Measurements from ENCODE around the gene KLK11. TPM values are rescaled to one million over a fixed set of nuclear protein-coding genes. Genes with fewer than 3 reads are reported as not detected.

Gene KLK11
- total RNA-seq, 1 donor from 2014 or later = 103 TPM

DNA sequence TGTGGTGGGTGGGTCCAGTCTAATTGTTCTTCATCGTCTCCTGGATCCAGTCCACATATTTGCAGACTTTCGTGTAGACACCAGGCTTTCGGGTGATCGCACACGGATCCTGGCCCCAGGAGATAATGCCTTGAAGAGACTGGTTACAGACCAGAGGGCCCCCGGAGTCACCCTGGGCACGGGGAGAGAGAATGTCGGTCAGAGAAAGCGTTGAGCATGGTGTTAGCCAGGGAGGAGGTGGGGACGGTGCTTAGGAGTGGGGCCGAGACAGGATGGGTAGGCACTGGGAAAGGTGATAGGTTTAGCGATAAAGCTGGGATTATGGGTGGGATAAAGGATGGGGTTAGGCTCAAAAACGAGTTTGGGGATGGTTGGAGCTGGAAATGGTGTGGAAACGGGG is 3.9 kb downstream of the KLK11 start:
- H3K27ac ChIP-seq = no peak overlapping the region
- intact Hi-C loops (cut with DNase I) = no loop called here
- TF ChIP-seq POLR2AphosphoS5 (IDR thresholded peaks at IDR 0.05; ENCODE audit: insufficient read depth in 1 of 2, low read depth in 1 of 2) (no peak), POLR2A (IDR thresholded peaks at IDR 0.05) (no peak)
- TF ChIP-seq, protein P1, sequence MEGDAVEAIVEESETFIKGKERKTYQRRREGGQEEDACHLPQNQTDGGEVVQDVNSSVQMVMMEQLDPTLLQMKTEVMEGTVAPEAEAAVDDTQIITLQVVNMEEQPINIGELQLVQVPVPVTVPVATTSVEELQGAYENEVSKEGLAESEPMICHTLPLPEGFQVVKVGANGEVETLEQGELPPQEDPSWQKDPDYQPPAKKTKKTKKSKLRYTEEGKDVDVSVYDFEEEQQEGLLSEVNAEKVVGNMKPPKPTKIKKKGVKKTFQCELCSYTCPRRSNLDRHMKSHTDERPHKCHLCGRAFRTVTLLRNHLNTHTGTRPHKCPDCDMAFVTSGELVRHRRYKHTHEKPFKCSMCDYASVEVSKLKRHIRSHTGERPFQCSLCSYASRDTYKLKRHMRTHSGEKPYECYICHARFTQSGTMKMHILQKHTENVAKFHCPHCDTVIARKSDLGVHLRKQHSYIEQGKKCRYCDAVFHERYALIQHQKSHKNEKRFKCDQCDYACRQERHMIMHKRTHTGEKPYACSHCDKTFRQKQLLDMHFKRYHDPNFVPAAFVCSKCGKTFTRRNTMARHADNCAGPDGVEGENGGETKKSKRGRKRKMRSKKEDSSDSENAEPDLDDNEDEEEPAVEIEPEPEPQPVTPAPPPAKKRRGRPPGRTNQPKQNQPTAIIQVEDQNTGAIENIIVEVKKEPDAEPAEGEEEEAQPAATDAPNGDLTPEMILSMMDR (IDR thresholded peaks at IDR 0.05) = no peak
- no peak overlapping the region for H3K4me3 ChIP-seq
- no peaks in the 10 kb centered on the region for H3K9me3 ChIP-seq
- no peak for DNase-seq (ENCODE audit: extremely low spot score in 2 of 2)
- no peaks in the 10 kb centered on the region for H3K36me3 ChIP-seq
- H3K27me3 ChIP-seq = no peaks in the 10 kb centered on the region
- H3K4me1 ChIP-seq = peaks cover 21% of the 10 kb centered on the region

DNA sequence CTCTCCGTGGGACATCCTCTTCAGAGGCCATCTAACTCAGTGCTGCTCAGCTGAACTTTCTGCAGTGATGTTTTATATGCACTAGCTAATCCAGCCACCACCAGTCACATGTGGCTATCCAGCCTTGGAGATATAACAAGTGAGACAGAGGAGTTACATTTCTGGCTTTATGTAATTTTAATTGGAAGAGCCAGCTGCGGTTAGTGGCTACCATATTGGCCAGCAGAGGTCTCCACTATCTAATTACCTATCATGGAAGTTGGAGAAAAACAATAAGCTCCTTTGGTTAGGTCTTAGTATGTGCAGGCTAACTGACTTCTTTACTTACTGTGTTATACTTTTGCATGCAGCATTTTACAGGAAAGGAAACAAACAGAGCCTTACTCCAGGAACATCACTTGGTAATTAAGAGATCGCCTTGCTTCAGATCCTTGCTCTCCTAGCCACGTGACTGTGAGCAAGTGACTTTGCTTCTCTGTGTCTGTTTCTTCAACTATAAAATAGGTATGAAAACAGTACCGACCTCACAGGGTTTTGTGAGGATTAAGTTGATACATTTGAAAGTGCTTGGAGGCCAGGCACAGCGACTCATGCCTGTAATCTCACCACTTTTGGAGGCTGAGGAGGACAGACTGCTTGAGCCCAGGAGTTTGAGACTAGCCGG is 5.3 kb downstream of the KLK11 start:
- H3K9me3 ChIP-seq = no peaks in the 10 kb centered on the region
- no peaks in the 10 kb centered on the region for H3K27me3 ChIP-seq
- intact Hi-C loops (cut with DNase I) = no loop called here
- H3K36me3 ChIP-seq = no peaks in the 10 kb centered on the region
- H3K27ac ChIP-seq = peak overlapping the region; percentile 84
- DNase-seq (ENCODE audit: extremely low spot score in 2 of 2) = no peak
- H3K4me1 ChIP-seq = peaks cover 21% of the 10 kb centered on the region
- TF ChIP-seq, protein P1 (IDR thresholded peaks at IDR 0.05) = peak in 1 of 3 experiments; percentile 53
- peak in 1 of 2 donors; percentile 57 for TF ChIP-seq POLR2AphosphoS5 (IDR thresholded peaks at IDR 0.05; ENCODE audit: insufficient read depth in 1 of 2, low read depth in 1 of 2)
- no peak for TF ChIP-seq POLR2A (IDR thresholded peaks at IDR 0.05)
- no peak overlapping the region for H3K4me3 ChIP-seq

DNA sequence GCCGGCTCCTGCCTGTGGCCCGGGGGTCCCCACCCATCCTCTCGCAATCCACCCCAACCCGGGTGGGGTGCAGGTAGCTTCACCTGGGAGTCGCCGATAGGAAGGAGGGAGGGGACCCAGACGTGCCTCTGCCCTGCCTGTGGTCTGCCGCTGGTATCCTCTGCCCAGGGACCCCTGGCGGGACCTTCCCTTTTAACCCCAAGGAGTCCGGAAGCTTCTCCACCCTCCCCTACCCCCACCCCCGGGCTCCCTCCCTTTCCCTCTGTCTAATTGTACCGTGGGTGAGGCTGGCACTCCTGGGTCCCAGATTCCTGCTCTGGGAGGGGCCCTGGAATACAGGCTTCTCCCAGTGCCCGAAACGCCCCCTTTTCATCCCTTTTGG is 6.9 kb downstream of the KLK11 start, which contains the start of gene KLK10:
TSS of gene KLK10 (minus strand) at position 166 of the 382 bp plus-strand sequence. CDS start 579 bp downstream, outside the sequence.
- peak within 1 kb of the TSS; percentile 84 for H3K27ac ChIP-seq
- no peaks in the 10 kb centered on the region for H3K9me3 ChIP-seq
- TF ChIP-seq, protein P1 (IDR thresholded peaks at IDR 0.05) = no peak
- TF ChIP-seq POLR2AphosphoS5 (IDR thresholded peaks at IDR 0.05; ENCODE audit: insufficient read depth in 1 of 2, low read depth in 1 of 2) = no peak
- no peak for TF ChIP-seq POLR2A (IDR thresholded peaks at IDR 0.05)
- H3K27me3 ChIP-seq = no peaks in the 10 kb centered on the region
- intact Hi-C loops (cut with DNase I) = no loop called here
- peak within 1 kb of the TSS; percentile 39 to 48 for H3K4me3 ChIP-seq
- H3K36me3 ChIP-seq = no peaks in the 10 kb centered on the region
- DNase-seq (ENCODE audit: extremely low spot score in 2 of 2) = no peak
- peaks cover 17% of the 10 kb centered on the region for H3K4me1 ChIP-seq

DNA sequence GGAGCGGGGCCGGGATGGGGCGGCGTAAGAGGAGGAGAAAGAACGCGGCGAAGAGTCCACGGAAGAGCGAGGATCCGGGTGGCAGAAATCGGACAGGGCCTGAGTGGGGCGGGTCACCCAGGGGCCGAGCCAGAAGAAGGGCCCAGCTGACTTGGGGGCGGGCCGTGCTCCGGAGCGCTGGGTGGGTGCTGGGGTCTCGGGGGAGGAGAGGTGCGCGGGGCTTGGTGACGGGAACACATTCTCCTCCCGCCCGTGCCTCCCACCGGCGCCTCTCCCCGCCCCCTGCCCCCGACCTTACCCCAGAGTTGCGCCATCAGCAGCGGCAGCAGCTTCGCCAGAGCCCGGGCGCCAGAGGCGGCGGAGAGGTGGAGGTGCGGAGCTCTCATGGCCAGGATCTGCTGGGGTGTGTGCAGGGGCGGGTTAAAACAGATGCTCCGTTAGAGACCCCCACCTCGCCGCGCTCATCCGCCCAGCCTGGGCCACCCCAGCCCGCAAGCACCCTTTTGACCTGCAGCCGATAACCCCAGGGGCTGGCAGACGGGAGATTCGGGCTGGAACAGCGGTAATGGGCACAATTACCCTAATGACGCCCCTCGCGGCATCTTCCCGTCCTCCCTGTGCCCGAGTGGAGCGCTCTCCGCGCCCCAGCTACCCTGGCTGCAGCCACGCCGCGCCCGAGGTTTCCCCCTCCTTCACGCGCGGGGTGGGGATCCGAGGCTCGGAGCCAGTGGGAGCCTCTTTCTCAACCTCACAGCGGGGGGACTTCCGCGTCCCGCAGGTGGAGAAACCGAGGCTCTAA is 7.5 kb downstream of the KLK11 start:
- no peaks in the 10 kb centered on the region for H3K9me3 ChIP-seq
- H3K4me1 ChIP-seq = peaks cover 17% of the 10 kb centered on the region
- DNase-seq (ENCODE audit: extremely low spot score in 2 of 2) = no peak
- no peaks in the 10 kb centered on the region for H3K36me3 ChIP-seq
- H3K27me3 ChIP-seq = no peaks in the 10 kb centered on the region
- TF ChIP-seq POLR2A (IDR thresholded peaks at IDR 0.05) (no peak), POLR2AphosphoS5 (IDR thresholded peaks at IDR 0.05; ENCODE audit: insufficient read depth in 1 of 2, low read depth in 1 of 2) (peak in 1 of 2 donors; percentile 72)
- H3K4me3 ChIP-seq = peak overlapping the region; percentile 39 to 48
- intact Hi-C loops (cut with DNase I) = no loop called here
- peak overlapping the region; percentile 84 for H3K27ac ChIP-seq

DNA sequence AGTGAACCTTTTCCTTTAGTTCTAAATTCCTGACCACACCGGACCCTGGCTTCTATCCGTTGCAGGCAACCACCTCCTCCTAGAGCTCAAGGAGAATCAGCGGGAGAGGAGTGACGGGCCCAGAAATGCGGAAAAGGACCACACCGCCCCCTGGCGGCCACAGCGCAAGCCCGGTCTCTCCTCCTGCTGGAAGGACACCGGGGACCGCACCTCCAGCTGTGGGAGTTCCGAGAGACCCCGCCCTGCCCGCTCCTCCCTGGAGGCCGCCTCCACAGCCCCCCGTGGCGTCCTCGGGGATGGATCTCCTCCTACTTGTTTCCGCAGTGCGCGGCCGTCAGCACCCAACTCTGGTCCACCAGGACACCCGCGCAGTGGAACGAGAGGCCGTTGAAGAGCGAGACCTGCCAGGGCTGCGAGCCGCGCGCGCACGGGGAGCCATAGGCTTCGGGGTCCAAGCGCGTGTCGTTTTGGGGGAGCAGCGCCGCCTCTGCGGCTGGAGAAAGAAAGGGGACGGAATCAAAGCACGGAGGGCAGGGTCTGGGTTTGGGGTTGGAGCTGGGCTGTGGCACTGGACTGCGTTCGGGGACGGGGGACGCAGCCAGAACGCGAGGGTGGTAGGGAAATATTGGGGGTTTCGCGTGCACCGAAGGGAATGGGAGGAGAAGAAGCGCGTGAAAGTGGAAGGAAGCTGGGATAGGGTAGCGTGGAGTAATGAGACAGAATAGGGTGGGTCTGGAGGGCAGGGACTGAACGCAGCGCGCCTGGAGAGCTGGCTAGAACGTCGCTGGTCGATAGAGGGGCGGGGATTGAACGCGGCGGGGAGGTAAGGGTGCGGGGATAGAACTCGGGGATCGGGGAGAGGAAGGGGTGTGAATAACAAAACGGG is 9.4 kb downstream of the KLK11 start:
- H3K4me3 ChIP-seq = peak overlapping the region; percentile 45 to 46
- H3K36me3 ChIP-seq = no peaks in the 10 kb centered on the region
- H3K27ac ChIP-seq = peak overlapping the region; percentile 72
- H3K9me3 ChIP-seq = no peaks in the 10 kb centered on the region
- DNase-seq (ENCODE audit: extremely low spot score in 2 of 2) = no peak
- intact Hi-C loops (cut with DNase I) = no loop called here
- no peaks in the 10 kb centered on the region for H3K27me3 ChIP-seq
- peaks cover 17% of the 10 kb centered on the region for H3K4me1 ChIP-seq
- TF ChIP-seq POLR2AphosphoS5 (IDR thresholded peaks at IDR 0.05; ENCODE audit: insufficient read depth in 1 of 2, low read depth in 1 of 2) (peak in 1 of 2 donors; percentile 70), POLR2A (IDR thresholded peaks at IDR 0.05) (no peak)
- TF ChIP-seq, protein P1 (IDR thresholded peaks at IDR 0.05) = peak in 1 of 3 experiments; percentile 55
